IMR-90 (cell line): ENCODE results near the gene RARRES2. TPM values are rescaled to one million over a fixed set of nuclear protein-coding genes. Genes with fewer than 3 reads are reported as not detected.
A peak's percentile ranks its signal among the peaks of the same experiment; 100 is the strongest.

ENCODE experiments used
- ATAC-seq: fragments of 200-7000 bp; cut with Tn5 transposase; 2 replicates; pipeline ENCODE4 v1.9.1; 2020; ENCODE audit warnings: low read depth, mild to moderate bottlenecking, moderate library complexity
- BruUV-seq: library from RNA; stranded (reverse); fragments of 400-500 nt; replicated peaks from 2 replicates; lab custom pipeline; 2021; lab: Mats Ljungman, UMichigan
- CTCF ChIA-PET: fragments of 300-600 bp; formaldehyde crosslinking; extraction: SDS; loops from one replicate; lab custom pipeline; 2021; ENCODE audit warnings: antibody characterized with exemption; lab: Yijun Ruan, JAX
- POLR2A ChIA-PET: fragments of 300-600 bp; sonication (Branson Sonifier 250); formaldehyde crosslinking; loops from one replicate; lab custom pipeline; 2022; ENCODE audit warnings: antibody characterized with exemption; ENCODE audit not compliant: unreplicated experiment; lab: Charles Lee
- DNase-seq: peaks from one replicate; pipeline ENCODE4 v3.0.0; 2013
- H2AFZ ChIP-seq: replicated peaks from 2 replicates; pipeline ENCODE3; 2013; ENCODE audit warnings: low read length, mild to moderate bottlenecking; ENCODE audit not compliant: poor library complexity
- H2AK5ac ChIP-seq: 2 replicates; pipeline ENCODE4 v1.6.1; 2013; ENCODE audit warnings: low read depth, low read length, inconsistent platforms
- H2AK9ac ChIP-seq: replicated peaks from 2 replicates; pipeline ENCODE3; 2013; ENCODE audit warnings: mild to moderate bottlenecking, low read depth, low read length, moderate library complexity; ENCODE audit not compliant: poor library complexity
- H2BK120ac ChIP-seq: 2 replicates; pipeline ENCODE4 v1.6.1; 2013; ENCODE audit warnings: low read depth, low read length, inconsistent platforms
- H2BK15ac ChIP-seq: 3 replicates; pipeline ENCODE4 v1.6.1; 2013; ENCODE audit warnings: low read depth, low read length, inconsistent platforms
- H2BK20ac ChIP-seq: 2 replicates; pipeline ENCODE4 v1.6.1; 2013; ENCODE audit warnings: low read depth, mild to moderate bottlenecking, inconsistent platforms, low read length, moderate library complexity
- H2BK5ac ChIP-seq: 2 replicates; pipeline ENCODE4 v1.6.1; 2013; ENCODE audit warnings: mild to moderate bottlenecking, low read depth, low read length, inconsistent platforms; ENCODE audit not compliant: poor library complexity, severe bottlenecking
- H3K14ac ChIP-seq: replicated peaks from 2 replicates; pipeline ENCODE4 v1.6.1; 2013; ENCODE audit warnings: low read depth, low read length, inconsistent platforms
- H3K18ac ChIP-seq: 2 replicates; pipeline ENCODE4 v1.6.1; 2013; ENCODE audit warnings: low read depth, low read length, control low read depth
- H3K23ac ChIP-seq: 2 replicates; pipeline ENCODE4 v1.6.1; 2013; ENCODE audit warnings: low read depth, low read length, inconsistent platforms
- H3K27ac ChIP-seq: 2 replicates; pipeline ENCODE4 v1.5.1; 2013; ENCODE audit warnings: mild to moderate bottlenecking, control low read depth, low read length; ENCODE audit not compliant: insufficient read depth
- H3K27me3 ChIP-seq: 2 replicates; pipeline ENCODE4 v1.6.1; 2013; ENCODE audit warnings: low read length; ENCODE audit not compliant: control insufficient read depth, insufficient read depth
- H3K36me3 ChIP-seq: 2 replicates; pipeline ENCODE4 v1.6.1; 2013; ENCODE audit warnings: low read length, mixed read lengths; ENCODE audit not compliant: control insufficient read depth, insufficient read depth
- H3K4ac ChIP-seq: 2 replicates; pipeline ENCODE4 v1.6.1; 2013; ENCODE audit warnings: low read depth, low read length, inconsistent platforms
- H3K4me1 ChIP-seq: 2 replicates; pipeline ENCODE4 v1.6.1; 2013; ENCODE audit warnings: low read length, mixed read lengths; ENCODE audit not compliant: control insufficient read depth, insufficient read depth
- H3K4me2 ChIP-seq: 2 replicates; pipeline ENCODE4 v1.6.1; 2013; ENCODE audit warnings: low read depth, mild to moderate bottlenecking, control low read depth, low read length, moderate library complexity
- H3K4me3 ChIP-seq: 2 replicates; pipeline ENCODE4 v1.5.1; 2013; ENCODE audit warnings: low read depth, mild to moderate bottlenecking, control low read depth, low read length, moderate library complexity; ENCODE audit not compliant: insufficient read depth
- H3K56ac ChIP-seq: 2 replicates; pipeline ENCODE4 v1.6.1; 2013; ENCODE audit warnings: low read length, inconsistent platforms; ENCODE audit not compliant: insufficient read depth; ENCODE audit errors: extremely low read depth
- H3K79me1 ChIP-seq, 2 experiments: 2 replicates each; pipeline ENCODE4 v1.6.1; 2013; ENCODE audit warnings: low read length in 2 of 2, inconsistent platforms in 1 of 2, low read depth in 1 of 2
- H3K9ac ChIP-seq: 2 replicates; pipeline ENCODE4 v1.6.1; 2013; ENCODE audit warnings: low read depth, low read length, control low read depth
- H3K9me1 ChIP-seq: 2 replicates; pipeline ENCODE4 v1.6.1; 2013; ENCODE audit warnings: low read length, inconsistent platforms; ENCODE audit not compliant: insufficient read depth
- H3K9me3 ChIP-seq: 2 replicates; pipeline ENCODE4 v1.6.1; 2013; ENCODE audit warnings: low read length; ENCODE audit not compliant: control insufficient read depth, insufficient read depth
- H4K20me1 ChIP-seq: 2 replicates; pipeline ENCODE4 v1.6.1; 2013; ENCODE audit warnings: low read length, inconsistent platforms; ENCODE audit not compliant: insufficient read depth
- H4K5ac ChIP-seq: 2 replicates; pipeline ENCODE4 v1.6.1; 2013; ENCODE audit warnings: mild to moderate bottlenecking, low read depth, low read length, control low read depth
- H4K8ac ChIP-seq, 2 experiments: 2 replicates each; pipeline ENCODE4 v1.6.1; 2013; ENCODE audit warnings: low read depth in 2 of 2, low read length in 2 of 2, control low read depth in 1 of 2, inconsistent platforms in 1 of 2
- H4K91ac ChIP-seq: 2 replicates; pipeline ENCODE4 v1.6.1; 2013; ENCODE audit warnings: low read depth, low read length, inconsistent platforms; ENCODE audit not compliant: insufficient read depth
- CEBPB ChIP-seq: IDR thresholded peaks from 2 replicates; pipeline ENCODE4 v1.6.1; 2012; ENCODE audit warnings: low read depth, low read length, improper control_type of control experiment
- CHD1 ChIP-seq: IDR thresholded peaks from 2 replicates; pipeline ENCODE4 v1.6.1; 2012; ENCODE audit warnings: low read depth, low read length, improper control_type of control experiment
- CTCF ChIP-seq: conservative IDR thresholded peaks from 2 replicates; pipeline ENCODE4 v1.5.1; 2012; ENCODE audit warnings: mild to moderate bottlenecking, low read depth, low read length, improper control_type of control experiment
- MAFK ChIP-seq: IDR thresholded peaks from 2 replicates; pipeline ENCODE4 v1.6.1; 2012; ENCODE audit warnings: low read depth, low read length, improper control_type of control experiment
- MXI1 ChIP-seq: IDR thresholded peaks from 2 replicates; pipeline ENCODE4 v1.6.1; 2012; ENCODE audit warnings: low read depth, mild to moderate bottlenecking, low read length, moderate library complexity, borderline replicate concordance
- NFE2L2 ChIP-seq: fragments of 150-350 bp; IDR thresholded peaks from 2 replicates; pipeline ENCODE4 v1.6.1; 2016; ENCODE audit warnings: low read depth, mild to moderate bottlenecking, low read length
- POLR2A ChIP-seq: IDR thresholded peaks from 2 replicates; pipeline ENCODE4 v1.6.1; 2012; ENCODE audit warnings: mild to moderate bottlenecking, low read depth, low read length
- SMC3 ChIP-seq: fragments of 150-350 bp; IDR thresholded peaks from 2 replicates; pipeline ENCODE4 v1.6.1; 2016; ENCODE audit warnings: low read depth, mild to moderate bottlenecking, antibody characterized with exemption, low read length, moderate library complexity
- WGBS, 2 experiments: methylation state at CpG; one replicate each; pipeline versions ENCODE4 v1.1.5 to v1.1.7; 2013; ENCODE audit warnings: missing lambda C conversion rate in 2 of 2; ENCODE audit not compliant: insufficient read length in 1 of 2; ENCODE audit errors: extremely low coverage in 2 of 2; 5-methylcytosine and 5-hydroxymethylcytosine counted together
- dilution Hi-C: fragments of 300-500 bp; cut with HindIII; formaldehyde crosslinking; loops from one replicate; pipeline ENCODE4 v1.14.3; 2018; ENCODE audit warnings: low sequenced_read_pairs; ENCODE audit not compliant: unreplicated experiment
- in situ Hi-C: fragments of 300-500 bp; cut with MboI; formaldehyde crosslinking; loops from 3 replicates; pipeline ENCODE4 v1.14.3; 2019; ENCODE audit warnings: low sequenced_read_pairs, inconsistent platforms, mixed read lengths
- intact Hi-C: fragments of 100-400 bp; cut with micrococcal nuclease; formaldehyde crosslinking; loops from 2 replicates; pipeline ENCODE4 v1.10.0; 2022
- polyA plus RNA-seq, 3 experiments: library from polyadenylated mRNA; depleted of rRNA; stranded (reverse); fragments of >200 nt; gene quantifications; 2 replicates each; pipeline ENCODE4 v1.2.3, GENCODE V29; 2012; ENCODE audit warnings: low replicate concordance in 1 of 3
- total RNA-seq: library from RNA; depleted of rRNA; stranded (reverse); fragments of >200 nt; gene quantifications from 2 replicates; pipeline ENCODE4 v1.2.3, GENCODE V29; 2012

The RARRES2 gene
- total and polyA plus RNA-seq, 2 of the 4 experiments (the other 2 are of a cell fraction) = 1.6 TPM; not detected in 1

DNA sequence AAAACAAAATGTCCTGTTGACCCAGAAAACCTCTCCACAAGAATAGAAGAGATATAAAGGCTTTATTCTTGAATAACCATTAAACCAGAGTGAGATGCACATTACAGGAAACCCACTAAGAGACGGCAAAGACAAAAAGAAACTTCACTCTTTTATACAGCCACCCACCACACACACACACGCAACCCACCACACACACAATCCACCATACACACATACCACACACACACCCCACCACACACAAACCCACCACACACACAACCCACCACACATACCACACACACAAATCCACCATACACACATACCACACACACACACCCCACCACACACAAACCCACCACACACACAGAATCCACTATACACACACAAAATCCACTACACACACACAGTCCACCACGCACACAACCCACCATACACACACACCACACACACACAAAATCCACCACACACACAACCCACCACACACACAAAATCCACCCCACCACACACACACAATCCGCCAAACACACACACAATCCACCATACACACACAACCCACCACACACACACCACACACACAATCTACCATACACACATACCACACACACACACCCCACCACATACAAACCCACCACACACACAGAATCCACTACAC, 17.7 kb upstream of the RARRES2 start:
- Histone ChIP-seq H2BK120ac (no peak overlapping the region), H3K4me3 (no peak overlapping the region), H3K79me1 (no peaks in the 10 kb centered on the region), H2AK5ac (0 out of 2 replicates have a peak overlapping the region, but pooled peaks have one; percentile 12), H3K36me3 (no peaks in the 10 kb centered on the region), H3K14ac (no peak overlapping the region), H3K4me2 (no peak overlapping the region), H3K56ac (no peak overlapping the region), H3K23ac (no peak overlapping the region), H3K9me3 (no peaks in the 10 kb centered on the region), H3K9ac (no peak overlapping the region), H3K9me1 (no peaks in the 10 kb centered on the region; the same call in 1 of the 2 replicates), H3K4me1 (no peaks in the 10 kb centered on the region; the same call in 1 of the 2 replicates), H3K18ac (no peak overlapping the region), H4K20me1 (no peaks in the 10 kb centered on the region), H3K27ac (no peak overlapping the region), H3K4ac (no peak overlapping the region; the same call in 1 of the 2 replicates), H2BK20ac (no peak overlapping the region), H4K8ac (no peak overlapping the region), H3K27me3 (peaks cover 2% of the 10 kb centered on the region; the same call in 1 of the 2 replicates), H4K5ac (no peak overlapping the region), H2AK9ac (no peak overlapping the region), H2BK15ac (no peak overlapping the region), H2AFZ (no peak overlapping the region), H2BK5ac (peak overlapping the region; percentile 90), H4K91ac (no peak overlapping the region)
- DNase-seq = no peak
- WGBS, 2 experiments = 94% methylated on average over 2 of the region's 4 CpGs; no CpG with 5 or more reads in 1 of the 2 experiments
- CTCF ChIA-PET = interaction anchor here (0.5 to 0.7 kb wide), 4 partner anchors 48 to 1559 kb away, joined by 3 to 6 read pairs (median 3); no protein-coding TSS in a partner anchor
- dilution Hi-C loops = no loop called here
- no TSS peak for BruUV-seq
- TF ChIP-seq MAFK (no peak), NFE2L2 (no peak), POLR2A (no peak), CEBPB (no peak), SMC3 (no peak), CTCF (no peak), MXI1 (no peak), CHD1 (no peak)
- in situ Hi-C loops = no loop called here
- no peak for ATAC-seq
- POLR2A ChIA-PET = no interaction called here
- intact Hi-C loops = no loop called here
